Stimulated activated CD4-positive, alpha-beta T cell treated with anti-CD3 and anti-CD28 coated beads, Interleukin-15, amount 100 ng/mL, for 24 hours (primary cell): Measurements from ENCODE around the gene PCDH1.

Experiments
- DNase-seq: peaks from one replicate; pipeline ENCODE4 v3.0.0-alpha.2; 2020

PCDH1 gene

GRCh38 chr5:141805874-141806595 lies 72.2 kb downstream of the PCDH1 start:
- DNase-seq, result no peak

- DNase-seq, result no peak
Observed at GRCh38 chr5:141804475-141804874, 73.7 kb downstream of the PCDH1 start.
